GM21367 (cell line): ENCODE results near the gene GUCY1A2.
"Not testable (repeated sequence)": the region's sequence is repeated elsewhere in the genome, so short reads cannot be mapped to it uniquely, and the experiment has no call there.

ENCODE experiments used
- ATAC-seq: cut with Tn5 transposase; IDR thresholded peaks from one replicate; pipeline ENCODE4 v1.9.1; 2021; ENCODE audit not compliant: unreplicated experiment

GUCY1A2 gene

GRCh38 chr11:106957030-106957482, 61.2 kb downstream of the GUCY1A2 start:
- no peak for ATAC-seq

- ATAC-seq, result no peak
Measured at GRCh38 chr11:106950067-106950491, 68.2 kb downstream of the GUCY1A2 start.

- ATAC-seq, result no peak
Measured at GRCh38 chr11:106943089-106943488, 75.2 kb downstream of the GUCY1A2 start.

GRCh38 chr11:106939157-106939556, 79.1 kb downstream of the GUCY1A2 start:
- ATAC-seq, result no peak

GRCh38 chr11:106937111-106937510, 81.2 kb downstream of the GUCY1A2 start:
- ATAC-seq, result no peak

GRCh38 chr11:106925245-106925644, 93.0 kb downstream of the GUCY1A2 start:
- ATAC-seq, result no peak

GRCh38 chr11:106920899-106921509, 97.3 kb downstream of the GUCY1A2 start:
- no peak for ATAC-seq

- ATAC-seq, result peak; percentile 51
Measured at GRCh38 chr11:106917973-106918372, 100.3 kb downstream of the GUCY1A2 start.

- no peak for ATAC-seq
Measured at GRCh38 chr11:106914409-106914808, 103.9 kb downstream of the GUCY1A2 start.

- no peak for ATAC-seq
Measured at GRCh38 chr11:106913141-106913540, 105.1 kb downstream of the GUCY1A2 start.

- no peak for ATAC-seq
Measured at GRCh38 chr11:106904826-106905225, 113.5 kb downstream of the GUCY1A2 start.

GRCh38 chr11:106889718-106890117, 128.6 kb downstream of the GUCY1A2 start:
- ATAC-seq, result no peak

GRCh38 chr11:106888386-106888785, 129.9 kb downstream of the GUCY1A2 start:
- no peak for ATAC-seq

GRCh38 chr11:106883693-106884092, 134.6 kb downstream of the GUCY1A2 start:
- not testable (repeated sequence) for ATAC-seq

- ATAC-seq, result no peak
Measured at GRCh38 chr11:106879832-106880546, 138.3 kb downstream of the GUCY1A2 start.

- no peak for ATAC-seq
Measured at GRCh38 chr11:106879029-106879428, 139.2 kb downstream of the GUCY1A2 start.

- no peak for ATAC-seq
Measured at GRCh38 chr11:106875013-106875412, 143.3 kb downstream of the GUCY1A2 start.

GRCh38 chr11:106872246-106872645, 146.0 kb downstream of the GUCY1A2 start:
- ATAC-seq, result no peak

- ATAC-seq, result no peak
Measured at GRCh38 chr11:106858200-106858599, 160.1 kb downstream of the GUCY1A2 start.

GRCh38 chr11:106856566-106856965, 161.7 kb downstream of the GUCY1A2 start:
- ATAC-seq, result no peak

- ATAC-seq, result no peak
Measured at GRCh38 chr11:106854429-106854828, 163.8 kb downstream of the GUCY1A2 start.

GRCh38 chr11:106853850-106854401, 164.3 kb downstream of the GUCY1A2 start:
- no peak for ATAC-seq
